ENCODE measurements around the gene SERINC2.

- TF ChIP-seq, protein P1, sequence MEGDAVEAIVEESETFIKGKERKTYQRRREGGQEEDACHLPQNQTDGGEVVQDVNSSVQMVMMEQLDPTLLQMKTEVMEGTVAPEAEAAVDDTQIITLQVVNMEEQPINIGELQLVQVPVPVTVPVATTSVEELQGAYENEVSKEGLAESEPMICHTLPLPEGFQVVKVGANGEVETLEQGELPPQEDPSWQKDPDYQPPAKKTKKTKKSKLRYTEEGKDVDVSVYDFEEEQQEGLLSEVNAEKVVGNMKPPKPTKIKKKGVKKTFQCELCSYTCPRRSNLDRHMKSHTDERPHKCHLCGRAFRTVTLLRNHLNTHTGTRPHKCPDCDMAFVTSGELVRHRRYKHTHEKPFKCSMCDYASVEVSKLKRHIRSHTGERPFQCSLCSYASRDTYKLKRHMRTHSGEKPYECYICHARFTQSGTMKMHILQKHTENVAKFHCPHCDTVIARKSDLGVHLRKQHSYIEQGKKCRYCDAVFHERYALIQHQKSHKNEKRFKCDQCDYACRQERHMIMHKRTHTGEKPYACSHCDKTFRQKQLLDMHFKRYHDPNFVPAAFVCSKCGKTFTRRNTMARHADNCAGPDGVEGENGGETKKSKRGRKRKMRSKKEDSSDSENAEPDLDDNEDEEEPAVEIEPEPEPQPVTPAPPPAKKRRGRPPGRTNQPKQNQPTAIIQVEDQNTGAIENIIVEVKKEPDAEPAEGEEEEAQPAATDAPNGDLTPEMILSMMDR (IDR thresholded peaks at IDR 0.05; ENCODE audit: control extremely low read depth in 1 of 3, insufficient read depth in 1 of 3, low read depth in 1 of 3, low read length in 3 of 3) = no peak
- TF ChIP-seq TBP (IDR thresholded peaks at IDR 0.05; ENCODE audit: low read depth, low read length) (no peak), GABPA (IDR thresholded peaks at IDR 0.05; ENCODE audit: borderline replicate concordance, insufficient read depth, low read length) (no peak), EGR1 (IDR thresholded peaks at IDR 0.05; ENCODE audit: borderline replicate concordance, low read depth, low read length) (no peak), RAD21 (IDR thresholded peaks at IDR 0.05 in 1 of 2, conservative IDR thresholded peaks at IDR 0.05 in 1 of 2; ENCODE audit: low read depth in 2 of 2, low read length in 2 of 2) (no peak), POLR2A (IDR thresholded peaks at IDR 0.05; ENCODE audit: control extremely low read depth in 1 of 2, low read depth in 2 of 2, low read length in 2 of 2) (no peak), EZH2 (IDR thresholded peaks at IDR 0.05; ENCODE audit: low read depth, low read length, severe bottlenecking) (no peak), RBBP5 (IDR thresholded peaks at IDR 0.05; ENCODE audit: borderline replicate concordance, low read depth, low read length) (no peak), JUN (IDR thresholded peaks at IDR 0.05; ENCODE audit: low read depth, low read length) (no peak), SRF (IDR thresholded peaks at IDR 0.05; ENCODE audit: low read depth, low read length) (no peak), POLR2AphosphoS5 (IDR thresholded peaks at IDR 0.05; ENCODE audit: low read depth, low read length) (no peak)
Observed at GRCh38 chr1:31410871-31411270, 2.1 kb upstream of the SERINC2 start.
